Activated effector memory CD4-positive, alpha-beta T cell treated with Interleukin-2 at 50 U/mL for 16 hours (primary cell): ENCODE measurements around the gene CFAP61.
"Not testable (repeated sequence)": the region's sequence is repeated elsewhere in the genome, so short reads cannot be mapped to it uniquely, and the experiment has no call there.

Source experiments
- DNase-seq: peaks from one replicate; pipeline ENCODE4 v3.0.0-alpha.2; 2020

The CFAP61 gene

GRCh38 chr20:20095114-20095872 is 43.0 kb downstream of the CFAP61 start:
- no peak for DNase-seq

- DNase-seq = no peak
Measured at GRCh38 chr20:20096421-20096820, 44.1 kb downstream of the CFAP61 start.

- DNase-seq = no peak
Measured at GRCh38 chr20:20100881-20101280, 48.5 kb downstream of the CFAP61 start.

GRCh38 chr20:20102163-20102562 is 49.8 kb downstream of the CFAP61 start:
- no peak for DNase-seq

- DNase-seq = no peak
Measured at GRCh38 chr20:20102716-20103258, 50.5 kb downstream of the CFAP61 start.

GRCh38 chr20:20103486-20103885 is 51.2 kb downstream of the CFAP61 start:
- DNase-seq = no peak

- DNase-seq = not testable (repeated sequence)
Measured at GRCh38 chr20:20123187-20123586, 70.9 kb downstream of the CFAP61 start.

GRCh38 chr20:20130399-20130798 is 78.1 kb downstream of the CFAP61 start:
- no peak for DNase-seq

GRCh38 chr20:20134941-20135575 is 82.7 kb downstream of the CFAP61 start:
- no peak for DNase-seq

GRCh38 chr20:20136313-20136712 is 84.0 kb downstream of the CFAP61 start:
- no peak for DNase-seq

GRCh38 chr20:20137851-20138250 is 85.5 kb downstream of the CFAP61 start:
- no peak for DNase-seq

GRCh38 chr20:20138301-20139064 is 86.2 kb downstream of the CFAP61 start:
- DNase-seq = no peak

- DNase-seq = no peak
Measured at GRCh38 chr20:20139403-20139802, 87.1 kb downstream of the CFAP61 start.

GRCh38 chr20:20143165-20143564 is 90.8 kb downstream of the CFAP61 start:
- DNase-seq = no peak

GRCh38 chr20:20143646-20144045 is 91.3 kb downstream of the CFAP61 start:
- DNase-seq = no peak

- DNase-seq = no peak
Measured at GRCh38 chr20:20148779-20149178, 96.4 kb downstream of the CFAP61 start.

GRCh38 chr20:20150241-20150640 is 97.9 kb downstream of the CFAP61 start:
- DNase-seq = no peak

- no peak for DNase-seq
Measured at GRCh38 chr20:20160520-20160919, 108.2 kb downstream of the CFAP61 start.

- DNase-seq = no peak
Measured at GRCh38 chr20:20161611-20162010, 109.3 kb downstream of the CFAP61 start.

GRCh38 chr20:20167698-20168097 is 115.4 kb downstream of the CFAP61 start:
- no peak for DNase-seq

- DNase-seq = no peak
Measured at GRCh38 chr20:20173254-20173653, 120.9 kb downstream of the CFAP61 start.

- DNase-seq = no peak
Measured at GRCh38 chr20:20174089-20174835, 121.9 kb downstream of the CFAP61 start.

- no peak for DNase-seq
Measured at GRCh38 chr20:20181322-20181721, 129.0 kb downstream of the CFAP61 start.
